Right renal pelvis (tissue), 4 donors: ENCODE results near the gene ETNK2. TPM values are rescaled to one million over a fixed set of nuclear protein-coding genes. Genes with fewer than 3 reads are reported as not detected.
"Not testable (repeated sequence)": the region's sequence is repeated elsewhere in the genome, so short reads cannot be mapped to it uniquely, and the experiment has no call there.

Experiments used
- DNase-seq, 4 donors: peaks; one replicate each; pipeline ENCODE4 v3.0.0-alpha.2; 2013; ENCODE audit warnings: low read depth in 4 of 4, low spot score in 3 of 4, missing footprints in 1 of 4
- polyA plus RNA-seq, 4 donors: library from polyadenylated mRNA; unstranded; fragments of 120-200 nt; gene quantifications; one replicate each; pipeline ENCODE4 v1.2.1, GENCODE V29; 2013; ENCODE audit not compliant: insufficient read length in 4 of 4

Gene ETNK2
- polyA plus RNA-seq, 4 donors: 20.8 to 33.7 (median 25.5) TPM

DNA sequence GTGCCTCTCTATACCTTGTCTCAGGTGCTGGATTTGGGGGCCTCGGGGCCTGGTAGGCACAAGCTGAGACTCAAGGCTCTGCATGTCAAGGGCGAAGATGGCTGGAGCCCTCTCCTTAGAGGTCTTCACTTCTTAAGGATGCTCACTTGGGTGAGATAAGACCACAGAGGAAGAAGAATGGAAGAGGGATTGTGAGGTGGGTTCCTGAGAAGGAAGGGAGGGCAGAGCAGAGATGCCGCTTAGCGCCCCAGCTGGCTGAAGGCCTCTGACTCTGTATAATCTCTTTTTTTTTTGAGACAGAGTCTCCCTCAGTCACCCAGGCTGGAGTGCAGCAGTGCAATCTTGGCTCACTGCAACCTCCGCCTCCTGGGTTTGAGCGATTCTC is 46.7 kb downstream of the ETNK2 start:
- DNase-seq: no peak

DNA sequence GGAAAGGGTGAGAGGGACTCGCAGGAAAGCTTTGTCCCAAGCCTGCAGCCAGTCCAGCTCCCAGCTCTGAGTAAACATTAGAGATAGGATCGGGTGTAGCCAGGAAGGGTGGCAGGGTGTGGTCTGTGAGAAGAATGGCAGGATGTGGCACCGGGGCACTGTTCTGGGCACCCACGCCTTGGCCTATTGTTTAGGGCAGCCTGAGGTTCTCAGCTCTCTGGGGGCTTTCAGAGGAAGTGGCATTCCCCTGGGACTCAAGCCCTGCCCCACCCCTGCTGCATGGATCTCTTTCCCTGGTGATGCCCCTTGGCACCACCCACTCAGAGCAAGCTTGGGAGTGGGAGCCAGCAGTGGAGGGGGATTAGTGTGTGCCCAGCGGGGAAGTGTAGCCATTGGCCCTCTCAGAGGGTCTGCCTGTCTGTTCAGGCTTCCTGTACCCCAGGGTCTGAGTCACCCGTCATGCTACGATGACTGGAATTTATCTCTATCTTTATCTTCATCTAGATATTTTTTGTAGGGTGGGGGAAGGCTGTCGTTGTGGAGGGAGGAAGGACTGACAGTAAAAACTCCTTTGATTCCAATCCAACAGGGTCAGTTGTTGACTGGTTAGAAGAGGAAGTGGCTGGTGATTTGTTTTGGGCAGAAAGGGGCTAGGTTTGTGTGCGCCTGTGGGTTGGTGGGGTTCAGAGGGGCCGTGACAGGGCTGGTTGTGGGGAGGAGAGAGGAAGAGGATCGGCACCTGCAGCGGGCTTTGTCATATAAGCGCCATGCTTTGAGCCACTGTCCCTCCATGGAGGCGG is 47.3 kb downstream of the ETNK2 start:
- no peak for DNase-seq

DNA sequence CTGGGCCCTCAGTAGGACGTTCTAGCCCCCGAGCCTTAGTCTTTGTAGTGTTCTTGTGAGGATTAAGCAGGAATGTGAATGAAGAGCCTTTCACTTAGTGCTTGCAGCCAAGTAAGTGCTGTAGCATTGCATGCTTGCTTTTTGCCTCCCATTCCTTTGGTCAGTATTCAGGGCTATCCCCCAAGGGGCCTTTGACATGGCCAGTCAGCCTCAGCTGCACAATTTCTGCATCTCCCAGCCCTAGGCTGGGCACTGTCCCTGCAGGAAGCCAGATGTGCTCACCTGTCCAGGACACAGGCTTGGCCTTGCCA is 48.5 kb downstream of the ETNK2 start:
- DNase-seq: no peak

DNA sequence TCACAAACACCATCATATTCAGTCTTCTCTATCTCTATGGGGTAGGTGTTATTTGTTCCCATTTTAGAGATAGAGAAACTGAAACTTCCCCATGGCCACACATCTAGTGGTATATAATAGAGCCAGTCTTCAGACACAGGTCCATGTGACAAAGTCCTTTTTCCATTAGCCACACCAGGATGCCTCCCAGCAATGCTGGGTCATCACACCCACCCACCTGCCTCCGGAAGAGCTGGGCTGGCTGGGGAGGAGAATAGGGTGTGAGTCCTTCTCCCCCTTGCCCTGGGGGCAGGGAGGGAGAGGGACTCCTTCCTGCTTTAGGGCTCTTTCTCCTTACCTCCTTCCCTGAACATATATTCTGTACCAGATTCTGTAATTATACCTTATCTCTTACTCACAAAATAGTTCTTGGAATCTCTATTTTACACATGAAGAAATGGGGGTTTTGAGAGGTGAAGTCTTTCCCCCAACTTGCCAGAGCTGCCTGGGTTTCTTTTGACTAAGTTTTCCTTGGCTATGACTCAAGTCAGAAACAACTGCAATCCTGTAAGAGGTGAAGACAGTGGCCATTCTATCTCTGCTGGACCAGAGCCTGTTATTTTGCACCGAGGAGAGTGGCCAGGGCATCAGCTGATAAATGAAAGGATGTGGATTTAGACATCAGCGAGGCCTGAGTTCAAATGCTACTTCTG is 49.0 kb downstream of the ETNK2 start:
- no peak for DNase-seq

DNA sequence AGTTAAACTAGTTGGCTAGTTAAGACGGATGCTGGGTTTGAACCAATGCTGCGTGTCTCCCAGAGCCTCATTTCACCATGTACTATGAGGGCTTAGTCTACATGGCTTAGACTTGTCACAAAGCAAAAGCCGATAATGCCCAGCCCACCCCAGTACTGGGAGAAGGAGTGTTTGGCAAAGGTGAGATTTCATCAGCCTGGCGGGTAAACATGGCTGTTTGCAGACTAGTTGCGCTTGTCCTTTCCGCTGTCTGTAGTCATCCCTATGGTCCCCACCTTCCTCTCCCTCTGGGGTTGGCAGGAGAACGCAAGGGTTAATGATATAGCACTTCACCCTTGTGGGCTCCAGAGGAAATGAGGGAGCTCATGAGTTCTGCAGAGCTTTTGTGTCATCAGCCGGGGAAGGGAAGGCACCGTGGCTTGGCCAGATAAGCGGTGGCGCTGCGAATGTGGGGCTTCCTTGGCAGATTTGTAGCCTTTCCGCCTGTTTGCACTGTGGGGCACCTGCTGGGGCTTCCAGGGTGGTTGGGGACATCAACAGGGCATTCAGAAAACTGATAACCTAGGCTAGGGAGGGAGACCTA is 49.7 kb downstream of the ETNK2 start:
- DNase-seq: no peak

DNA sequence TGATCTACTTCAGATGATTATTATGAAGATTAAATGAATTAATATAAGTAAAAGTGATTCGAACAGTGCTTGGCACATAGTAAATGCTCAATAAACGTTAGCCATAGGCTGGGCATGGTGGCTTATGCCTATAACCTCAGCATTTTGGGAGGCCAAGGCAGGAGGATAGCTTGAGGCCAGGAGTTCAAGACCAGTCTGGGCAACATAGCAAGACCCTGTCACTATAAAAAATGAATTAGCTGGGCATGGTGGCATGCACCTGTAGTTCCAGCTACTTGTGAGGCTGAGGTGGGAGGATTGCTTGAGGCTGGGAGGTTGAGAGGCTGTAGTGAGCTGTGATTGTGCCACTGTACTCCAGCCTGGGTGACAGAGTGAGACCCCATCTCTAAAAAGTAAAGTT is 52.1 kb downstream of the ETNK2 start:
- DNase-seq: not testable (repeated sequence)

DNA sequence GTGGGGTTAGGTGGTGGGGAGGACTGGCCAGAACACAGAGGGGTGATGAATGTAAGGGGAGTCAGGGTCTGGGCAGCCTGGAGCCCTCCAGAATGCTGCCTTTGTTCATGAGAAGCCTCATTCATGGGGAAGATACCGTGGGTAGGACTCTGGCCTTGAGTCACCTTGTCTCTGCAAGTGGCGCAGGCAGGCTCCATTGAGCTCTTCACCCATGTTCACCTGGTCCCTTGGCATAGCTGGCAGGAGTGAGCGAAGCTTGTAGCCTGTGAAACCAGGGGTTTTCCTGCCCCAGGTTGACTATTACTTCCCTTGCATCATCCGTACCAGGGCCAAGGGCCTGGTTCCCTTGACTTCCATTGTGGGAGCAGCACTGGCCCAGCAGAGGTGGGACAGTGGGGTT is 53.2 kb downstream of the ETNK2 start:
- no peak for DNase-seq

DNA sequence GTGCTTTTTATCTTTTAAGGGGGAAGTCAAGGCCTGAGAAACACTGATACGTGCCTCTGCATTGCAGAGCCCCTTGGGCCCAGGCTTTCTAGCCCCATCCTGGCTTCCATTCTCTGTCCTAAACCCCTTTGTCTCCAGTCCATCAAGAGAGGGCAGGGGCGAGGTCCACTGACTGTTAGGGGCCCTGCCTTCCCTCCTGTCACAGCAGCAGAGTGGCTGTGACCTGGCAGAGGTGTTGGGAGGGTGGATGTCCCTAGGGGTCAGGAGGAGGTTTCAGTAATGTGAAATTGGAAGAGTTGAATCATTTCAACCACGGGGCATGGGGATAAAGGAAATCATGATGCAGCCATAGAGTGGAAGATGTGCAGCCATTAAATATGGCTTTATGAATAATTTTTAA is 54.9 kb downstream of the ETNK2 start:
- no peak for DNase-seq

DNA sequence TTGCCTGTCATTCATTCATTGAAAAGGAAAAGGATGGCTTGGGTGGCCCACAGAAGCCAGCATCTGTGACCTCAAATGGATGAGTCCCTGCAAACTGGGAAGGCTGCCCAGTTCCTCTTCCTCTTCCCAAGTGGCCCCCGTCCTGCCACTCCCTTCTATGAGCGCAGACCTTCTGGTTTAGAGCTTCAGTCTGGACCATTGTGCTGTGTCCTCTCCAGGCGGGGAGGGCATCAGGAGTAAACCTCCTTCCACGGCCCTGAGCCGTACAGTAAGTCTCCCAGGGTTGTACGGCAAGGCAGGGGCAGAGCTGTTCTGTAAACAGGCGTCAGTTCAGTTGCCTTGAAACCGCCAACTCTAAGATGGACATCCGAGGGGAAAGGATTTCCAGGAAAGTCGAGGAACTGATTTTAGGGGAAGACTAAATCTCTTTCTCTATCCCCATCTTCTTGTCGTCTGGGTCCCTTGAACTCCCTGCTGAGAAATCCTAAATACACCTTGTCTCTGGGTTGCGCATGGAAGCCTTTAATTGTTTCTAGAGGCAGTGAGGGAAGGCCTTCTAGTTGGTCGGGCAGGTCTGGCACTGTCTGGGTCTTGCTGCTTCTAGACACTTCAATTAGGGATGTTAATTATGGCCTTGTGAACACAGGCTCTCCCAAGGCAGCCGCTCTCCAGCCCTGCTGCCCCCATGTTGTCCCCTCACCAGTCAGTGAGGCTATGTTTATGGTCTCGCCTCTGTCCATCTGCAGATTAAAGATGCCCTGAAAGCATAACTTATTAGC is 56.8 kb downstream of the ETNK2 start:
- no peak for DNase-seq

DNA sequence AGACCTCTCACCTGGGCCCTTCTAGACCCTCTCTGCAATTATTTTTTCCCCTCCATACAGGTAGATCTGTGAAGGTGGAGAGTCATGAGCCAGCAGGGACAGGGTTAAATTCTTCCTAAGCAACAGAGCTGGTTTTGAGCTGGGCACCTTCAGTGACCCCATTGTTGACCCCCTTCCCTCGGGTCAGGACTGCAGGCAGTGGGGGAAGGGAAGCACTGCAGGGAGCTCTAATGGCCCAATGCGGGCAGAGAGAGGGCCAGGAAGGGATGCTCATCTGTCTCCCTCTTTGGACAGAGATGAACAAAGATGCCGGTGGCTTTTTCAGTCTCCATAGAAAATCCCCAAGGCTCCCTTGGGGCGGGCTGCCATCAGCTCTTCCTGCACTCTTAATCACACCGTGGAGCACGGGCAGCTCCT is 57.5 kb downstream of the ETNK2 start:
- no peak for DNase-seq

DNA sequence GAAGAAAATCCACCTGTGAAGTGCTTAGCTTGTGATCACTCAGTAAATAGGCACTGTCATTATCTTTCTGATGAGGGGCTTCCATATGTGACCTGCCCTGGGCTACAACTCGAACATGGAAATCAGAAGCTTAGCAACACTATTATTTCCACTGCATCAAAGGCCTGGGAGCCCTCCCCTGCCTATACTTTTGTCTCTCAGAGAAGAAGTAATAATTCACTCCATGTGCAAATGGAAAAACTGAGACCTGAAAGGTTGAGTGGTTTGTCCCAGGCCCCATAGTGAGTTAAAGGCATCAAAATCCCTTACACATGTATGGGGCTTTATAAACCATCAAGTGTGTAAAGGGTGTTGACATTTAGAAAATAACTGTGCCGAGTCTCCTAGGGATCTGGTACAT is 58.1 kb downstream of the ETNK2 start:
- no peak for DNase-seq

DNA sequence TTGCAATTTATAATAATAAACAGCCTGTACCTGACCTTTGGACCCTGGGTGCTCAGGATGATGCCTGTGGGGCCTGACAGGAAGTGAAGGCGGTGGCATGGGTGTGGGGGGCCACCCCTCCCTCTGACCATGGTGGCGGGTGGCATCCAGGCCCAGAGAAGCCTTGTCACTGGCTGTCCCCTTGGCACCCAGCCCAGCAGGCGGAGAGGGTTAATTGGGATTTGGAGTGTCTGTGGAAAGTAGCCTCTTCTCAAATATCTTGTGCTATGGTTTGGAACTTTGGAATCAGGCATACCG is 58.5 kb downstream of the ETNK2 start:
- DNase-seq: no peak

DNA sequence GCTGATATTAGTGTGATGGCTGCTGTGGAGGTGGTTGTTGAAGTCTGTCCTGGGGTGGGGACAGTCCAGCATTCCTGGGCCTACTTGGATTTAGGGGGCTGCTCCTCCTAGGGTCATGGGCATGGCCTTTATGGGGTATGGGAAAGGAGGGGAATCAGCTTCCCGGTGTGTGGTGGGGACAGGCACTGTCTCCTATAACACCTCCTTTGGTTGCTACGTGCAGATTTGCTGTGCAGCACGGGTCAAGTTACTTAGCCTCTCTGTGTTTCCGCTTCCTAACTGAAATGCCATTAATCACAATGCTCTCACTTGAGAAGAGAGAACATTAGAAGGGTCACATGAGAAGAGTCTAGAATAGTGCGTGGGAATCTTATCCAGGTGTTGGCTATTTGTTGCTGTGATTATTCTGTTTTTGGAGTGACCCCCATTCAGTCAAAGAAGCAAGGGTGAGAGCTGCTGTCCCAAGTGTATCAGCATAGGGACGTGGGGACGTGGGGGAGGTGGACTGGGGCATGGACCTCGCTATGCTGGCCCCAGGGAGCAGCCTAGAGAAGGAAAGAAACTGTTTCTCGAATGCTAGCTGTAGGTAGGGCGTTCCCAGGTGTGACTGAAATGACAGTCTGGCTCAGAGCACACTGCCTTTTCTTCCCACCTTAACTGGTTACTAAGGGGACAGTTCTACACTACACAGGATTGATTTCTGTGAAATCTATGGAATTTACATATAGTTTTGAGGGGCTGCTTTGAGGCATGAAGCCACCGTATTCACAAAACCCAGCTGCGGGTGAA is 59.0 kb downstream of the ETNK2 start:
- DNase-seq: no peak

DNA sequence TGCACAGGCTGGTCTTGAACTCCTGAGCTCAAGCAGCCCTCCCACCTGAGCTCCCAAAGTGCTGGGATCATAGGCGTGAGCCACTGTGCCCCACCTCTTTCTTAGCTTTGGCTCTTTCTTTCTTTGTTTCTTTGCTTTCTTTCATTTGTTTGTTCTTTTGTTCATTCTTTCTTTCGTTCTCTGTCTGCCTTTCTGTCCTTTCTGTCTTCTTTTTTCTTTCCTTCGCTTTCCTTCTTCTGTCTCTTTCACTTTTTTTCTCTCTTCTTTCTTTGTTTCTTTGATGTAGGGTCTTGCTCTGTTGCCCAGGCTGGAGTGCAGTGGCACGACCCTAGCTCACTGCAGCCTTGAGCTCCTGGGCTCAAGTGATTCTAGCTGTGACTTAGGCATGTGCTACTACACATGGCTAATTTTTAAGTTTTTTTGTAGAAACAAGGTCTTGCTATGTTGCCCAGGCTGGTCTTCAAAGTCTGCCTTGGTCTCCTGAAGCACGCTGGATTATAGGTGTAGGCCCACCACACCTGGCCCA is 60.0 kb downstream of the ETNK2 start:
- DNase-seq: no peak

DNA sequence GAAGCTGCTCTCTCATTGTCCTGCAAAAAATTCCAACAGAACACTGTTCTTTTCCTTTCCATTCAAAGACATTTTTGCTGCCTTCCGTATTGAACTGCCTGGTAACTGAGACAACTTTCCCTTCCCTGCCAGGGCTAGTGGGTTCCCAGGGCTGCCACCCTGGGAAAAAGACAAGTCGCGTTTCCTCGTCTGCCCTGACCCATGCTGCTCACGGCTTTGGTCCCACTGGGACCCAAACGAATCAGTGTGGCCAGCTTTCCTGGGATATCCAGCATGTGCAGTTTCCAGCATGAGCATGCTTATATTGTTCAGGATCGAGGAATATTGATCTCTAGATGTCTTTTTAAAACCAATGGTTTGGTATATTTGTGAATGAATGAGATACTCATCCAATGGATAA is 60.8 kb downstream of the ETNK2 start:
- no peak for DNase-seq

DNA sequence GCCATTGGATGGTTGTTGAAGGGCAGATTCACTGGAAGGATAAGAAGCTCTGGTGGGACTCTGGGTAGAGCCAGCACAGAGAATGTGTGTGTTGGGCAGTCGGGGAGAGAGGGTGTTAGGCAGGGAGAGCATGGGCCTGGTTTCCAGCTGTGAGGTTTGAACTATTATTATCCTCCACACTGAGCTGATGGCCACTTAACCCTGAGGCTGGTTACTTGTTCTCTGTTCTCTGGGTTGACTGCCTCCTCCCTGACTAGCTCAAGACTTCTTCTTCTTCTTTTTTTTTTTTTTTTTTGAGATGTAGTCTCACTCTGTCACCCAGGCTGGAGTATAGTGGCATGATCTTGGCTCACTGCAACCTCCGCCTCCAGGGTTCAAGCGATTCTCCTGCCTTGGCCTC is 61.7 kb downstream of the ETNK2 start:
- DNase-seq: not testable (repeated sequence)

DNA sequence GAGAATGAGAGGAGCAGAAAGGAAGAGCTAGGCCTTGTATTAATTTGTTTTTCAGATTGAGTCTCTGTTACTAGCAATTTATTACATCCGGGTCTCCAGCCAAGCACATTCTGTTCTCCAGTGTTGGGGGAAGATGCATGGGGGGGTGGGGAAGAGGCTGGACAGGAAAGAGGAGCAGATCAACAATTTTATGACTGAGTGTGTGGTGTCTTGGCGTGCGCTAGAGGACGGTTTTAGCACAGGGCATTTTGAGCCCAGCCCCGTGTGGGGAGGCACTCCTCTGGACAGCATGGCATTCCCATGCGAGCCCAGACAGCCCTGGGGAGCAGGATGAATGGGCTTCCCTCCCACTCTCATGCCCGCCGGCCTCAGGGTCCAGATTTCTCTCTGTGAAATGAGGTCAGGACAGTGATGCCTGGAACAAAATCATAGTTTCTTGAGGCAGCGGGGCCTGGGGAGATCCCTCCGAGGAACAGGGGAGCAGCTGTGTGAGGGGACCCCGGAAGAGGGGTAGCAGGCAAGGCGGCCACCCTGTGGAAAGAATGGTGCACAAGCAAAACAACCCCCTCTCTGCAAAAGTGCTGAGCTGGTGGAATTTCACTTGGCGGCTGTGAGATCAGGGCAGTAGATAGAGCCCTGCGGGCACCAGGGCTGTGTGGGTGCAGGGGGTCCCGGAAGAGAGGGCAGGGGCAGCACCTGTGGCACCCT is 62.6 kb downstream of the ETNK2 start:
- no peak for DNase-seq

DNA sequence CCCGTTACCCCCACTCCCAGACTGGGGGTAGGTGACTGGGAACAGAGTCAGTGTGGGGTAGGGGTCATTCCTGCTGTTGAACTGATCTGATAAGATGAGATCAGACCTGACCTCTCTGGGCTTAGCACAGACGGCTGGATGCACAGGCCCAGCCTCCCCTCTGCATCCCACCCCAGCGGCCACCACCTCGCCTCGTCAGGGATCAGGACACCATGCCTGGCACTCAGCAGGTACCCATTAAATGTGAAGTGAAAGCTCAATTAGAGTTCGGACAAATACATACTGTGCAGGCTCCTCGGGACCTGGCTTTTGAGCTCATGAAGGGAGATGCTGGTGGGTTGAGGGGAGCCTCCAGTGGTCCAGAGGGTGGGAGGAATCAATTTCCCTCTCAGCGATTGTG is 63.2 kb downstream of the ETNK2 start:
- no peak for DNase-seq

DNA sequence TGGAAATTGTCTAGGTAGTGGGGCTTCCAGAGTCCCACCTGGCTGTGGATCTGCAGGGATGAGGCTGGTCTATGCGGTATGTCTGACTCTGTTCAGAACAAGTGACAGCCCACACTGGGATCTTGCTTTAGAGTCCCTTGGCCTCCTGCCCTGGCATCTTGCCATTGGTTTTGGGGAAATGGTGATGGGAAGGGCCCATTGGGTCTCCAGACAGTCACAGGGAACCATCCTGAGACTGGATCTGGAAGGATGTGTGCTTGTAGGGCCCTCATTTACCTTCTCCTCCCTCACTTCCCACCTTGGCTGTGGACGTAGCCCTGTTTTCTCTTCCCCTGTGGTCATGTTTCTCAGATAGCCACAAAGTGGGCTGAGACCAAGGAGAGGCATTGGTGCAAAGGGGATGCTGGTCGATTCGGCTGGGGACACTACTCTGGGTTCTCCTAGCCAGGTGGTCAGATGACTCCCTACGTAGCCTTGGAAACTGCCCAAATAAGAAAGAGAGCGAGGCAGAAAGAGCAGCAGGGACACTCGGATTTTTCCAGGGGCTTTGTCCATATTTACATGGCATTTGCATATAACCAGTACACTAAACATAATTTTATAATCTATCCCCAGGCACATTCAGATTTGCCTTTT is 63.8 kb downstream of the ETNK2 start:
- no peak for DNase-seq
